HG02870 (cell line): Measurements from ENCODE around the gene MYBBP1A.

Experiments
- ATAC-seq: cut with Tn5 transposase; IDR thresholded peaks from one replicate; pipeline ENCODE4 v1.9.1; 2021; ENCODE audit warnings: mild to moderate bottlenecking, moderate library complexity; ENCODE audit not compliant: unreplicated experiment

The MYBBP1A gene

DNA sequence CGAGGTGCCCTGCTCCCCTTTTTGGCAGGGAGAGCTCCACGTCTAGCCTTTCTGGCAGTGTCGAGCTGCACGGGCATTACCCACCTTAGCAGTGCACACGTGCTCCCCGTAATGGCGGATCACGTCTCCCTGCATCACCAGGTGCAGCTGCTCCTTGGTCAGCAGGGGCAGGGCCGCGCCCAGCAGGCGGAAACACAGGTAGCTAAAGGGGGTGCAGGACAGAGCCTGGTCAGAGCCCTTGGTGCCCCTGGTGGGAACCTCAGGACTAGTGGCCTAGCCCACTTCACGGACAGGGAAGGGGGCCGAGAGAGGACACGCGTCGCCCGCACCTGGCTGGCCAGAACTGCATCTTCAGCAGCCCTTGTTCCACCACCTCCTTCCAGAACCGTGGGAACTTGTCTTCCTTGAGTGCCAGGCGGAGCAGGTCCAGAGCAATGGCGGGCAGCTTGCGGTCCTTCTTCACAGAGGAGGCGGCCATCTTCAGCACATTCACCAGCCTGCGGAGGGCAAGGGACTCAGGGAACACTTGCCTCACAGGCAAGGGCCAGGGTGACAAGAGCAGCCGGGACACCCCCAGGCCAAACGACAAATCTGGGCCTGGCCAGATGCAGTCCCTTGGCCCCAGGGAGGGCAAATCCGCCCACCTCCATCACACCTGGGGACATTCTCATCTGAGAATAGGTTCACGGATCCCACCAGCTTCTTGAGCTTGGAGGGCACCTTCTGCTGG lies 3.2 kb downstream of the MYBBP1A start:
- ATAC-seq: no peak

DNA sequence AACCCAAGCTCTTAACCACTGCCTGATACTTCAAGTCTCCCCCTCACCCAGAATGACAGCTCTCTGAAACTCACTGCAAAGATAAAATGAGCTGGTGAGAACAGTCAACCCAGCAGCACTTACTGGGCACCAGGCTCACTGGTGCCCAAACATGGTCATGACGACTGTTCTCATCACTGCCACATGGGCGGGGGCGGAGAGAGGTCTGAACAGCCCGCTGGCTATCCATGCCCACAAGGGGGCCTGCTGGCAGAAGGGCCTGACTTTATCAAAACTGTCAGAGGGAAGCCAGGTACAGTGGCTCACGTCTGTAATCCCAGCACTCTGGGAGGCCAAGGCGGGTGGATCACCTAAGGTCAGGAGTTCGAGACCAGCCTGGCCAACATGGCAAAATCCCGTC lies 4.0 kb downstream of the MYBBP1A start:
- ATAC-seq: no peak

DNA sequence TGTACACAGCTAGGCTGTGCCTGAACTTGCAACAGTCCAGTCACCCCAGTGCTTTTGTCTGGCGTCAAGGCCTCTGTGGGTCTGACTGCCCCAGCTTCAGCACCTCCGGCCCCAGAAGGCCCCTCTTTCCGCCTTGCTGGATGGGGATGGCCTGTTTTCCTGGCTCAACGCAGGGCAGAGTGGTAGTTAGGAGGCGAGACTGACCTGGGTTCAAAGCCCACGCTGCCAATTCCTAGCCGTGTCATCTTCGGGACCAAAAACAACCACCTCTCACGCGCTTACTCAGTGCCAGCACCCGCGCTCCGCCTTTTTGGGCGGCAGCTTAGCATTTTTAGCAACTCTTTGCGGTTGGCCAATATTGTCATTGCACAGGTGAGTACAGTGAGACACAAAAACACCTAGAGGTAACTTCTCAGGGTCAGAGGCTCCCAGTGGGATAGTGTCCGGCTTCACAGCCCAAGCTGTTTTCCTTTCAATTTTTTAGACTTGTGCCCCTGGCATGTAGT lies 4.6 kb downstream of the MYBBP1A start:
- ATAC-seq: no peak

DNA sequence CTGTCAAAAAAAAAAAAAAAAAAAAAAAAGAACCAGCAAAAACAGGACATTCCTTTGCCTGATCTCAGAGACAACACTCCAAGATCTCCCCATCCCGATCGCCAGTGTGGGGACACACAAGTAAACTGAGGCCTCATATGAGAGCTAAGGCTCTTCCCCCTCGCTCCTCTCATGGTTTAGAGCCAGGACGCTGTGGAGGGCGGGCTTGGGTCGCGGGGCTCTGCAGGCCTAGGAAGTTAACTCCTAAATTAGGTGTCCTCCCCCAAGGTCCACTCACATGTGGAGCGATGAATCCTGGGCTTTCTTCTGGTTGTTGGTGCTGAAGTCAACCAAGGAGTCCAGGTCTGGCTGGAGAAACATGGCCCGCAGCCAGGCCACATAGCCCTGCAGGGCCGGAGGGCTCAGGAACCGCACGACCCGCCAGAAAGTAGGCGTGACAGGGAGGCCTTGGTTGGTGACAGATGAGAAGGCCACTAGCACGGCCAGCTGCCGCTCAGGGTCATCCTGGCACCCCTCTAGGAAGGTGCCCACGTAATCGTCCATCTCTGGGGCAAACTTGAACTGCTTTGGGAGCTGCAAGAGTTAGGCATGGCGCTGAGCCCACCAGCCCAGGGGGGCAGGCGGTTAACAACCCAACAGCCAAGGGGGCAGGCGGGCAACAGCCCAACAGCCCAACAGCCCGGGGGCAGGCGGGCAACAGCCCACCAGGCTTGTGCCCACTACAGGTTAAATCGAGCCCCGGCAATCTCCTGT lies 5.2 kb downstream of the MYBBP1A start:
- no peak for ATAC-seq

DNA sequence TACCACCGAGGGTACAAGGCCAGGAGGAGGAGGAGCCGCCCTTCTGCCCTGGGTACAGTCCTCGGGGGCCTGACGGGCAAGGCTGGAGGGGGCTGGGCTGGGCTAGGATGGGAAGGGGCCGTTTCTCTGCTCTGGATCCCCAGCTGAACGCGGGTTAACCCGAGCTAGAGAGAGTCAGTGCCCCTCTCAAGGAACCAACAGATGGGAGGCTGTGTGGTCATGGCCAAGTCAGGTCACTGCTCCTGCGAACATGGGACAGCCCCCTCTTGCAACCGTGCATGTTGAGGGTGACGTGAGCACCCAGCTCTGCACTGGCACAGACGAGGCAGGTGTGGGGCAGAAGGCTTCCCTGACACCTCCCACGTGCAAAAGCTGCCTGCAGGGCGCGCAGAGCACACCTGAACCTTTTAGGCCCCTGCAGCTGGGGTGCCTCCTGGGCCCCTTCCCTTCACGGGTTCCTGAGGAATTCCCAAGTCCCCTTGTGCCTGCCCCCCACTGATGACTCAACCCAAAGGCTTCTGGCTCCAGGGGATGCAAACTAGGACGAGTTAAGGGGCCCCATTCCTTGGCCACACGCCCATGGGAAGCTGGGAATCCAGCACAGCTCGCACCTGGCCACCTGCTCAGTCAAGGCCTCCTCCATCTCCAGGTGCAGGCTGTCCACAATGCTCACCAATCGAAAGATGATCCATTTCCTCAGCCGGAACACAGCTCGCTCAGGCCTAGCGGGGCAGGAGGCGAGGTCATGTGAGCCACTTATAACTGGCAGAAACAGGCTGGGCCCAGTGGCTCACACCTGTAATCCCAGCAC lies 6.3 kb downstream of the MYBBP1A start:
- no peak for ATAC-seq

DNA sequence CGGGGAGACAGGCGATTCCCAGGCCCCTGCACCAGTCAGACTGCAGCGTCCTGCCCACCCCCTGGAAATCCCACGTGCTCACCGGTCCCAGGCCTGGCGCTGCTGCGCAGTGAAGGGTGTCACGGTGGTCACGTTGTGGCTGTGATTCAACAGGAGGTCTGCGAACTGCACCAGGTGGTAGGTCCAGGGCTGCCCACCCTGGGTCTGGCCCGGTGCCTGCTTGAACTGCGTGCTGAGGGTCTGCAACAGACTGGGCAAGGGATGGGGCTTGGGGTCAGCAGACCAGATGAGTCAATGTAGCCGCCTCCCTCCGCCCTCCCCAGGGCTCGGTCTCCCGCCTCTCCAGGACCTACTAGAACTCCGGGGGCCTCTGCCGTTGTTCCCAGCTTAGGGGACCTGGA lies 7.1 kb downstream of the MYBBP1A start:
- no peak for ATAC-seq

DNA sequence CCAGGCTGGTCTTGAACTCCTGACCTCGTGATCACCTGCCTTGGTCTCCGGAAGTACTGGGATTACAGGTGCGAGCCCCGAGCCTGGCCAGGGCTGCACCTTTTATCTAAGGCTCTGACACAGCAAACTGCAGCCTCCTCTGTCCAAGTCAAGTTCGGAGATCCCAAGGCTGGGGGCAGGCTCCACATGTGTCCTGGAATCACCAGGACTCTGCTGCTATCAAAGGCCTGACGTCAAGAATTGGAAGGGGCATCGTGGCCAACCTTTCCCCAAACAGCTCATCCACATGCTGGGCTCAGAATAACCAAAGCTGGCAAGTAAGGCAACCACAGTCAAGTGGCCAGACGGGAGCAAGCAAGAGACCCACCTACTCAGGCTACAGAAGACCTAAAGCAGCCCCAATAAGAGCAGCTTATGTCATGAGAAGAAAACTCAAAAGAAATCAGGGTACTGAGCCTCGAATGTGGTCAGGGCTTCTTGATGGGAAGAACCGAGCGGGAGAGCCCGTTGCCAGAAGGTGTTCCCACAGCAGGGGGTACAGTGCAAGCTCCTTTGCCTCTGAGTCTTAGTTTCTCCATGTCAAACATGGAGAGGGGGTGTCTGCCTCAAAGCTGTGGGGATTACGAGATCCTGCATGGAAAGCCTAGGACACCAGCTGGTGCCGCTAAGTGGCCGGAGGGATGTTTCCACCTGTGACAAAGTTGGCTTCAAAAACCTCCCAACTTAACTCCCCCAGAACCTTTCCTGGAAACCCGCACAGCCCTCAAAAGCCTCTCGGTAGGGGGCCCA lies 7.9 kb downstream of the MYBBP1A start:
- no peak for ATAC-seq

DNA sequence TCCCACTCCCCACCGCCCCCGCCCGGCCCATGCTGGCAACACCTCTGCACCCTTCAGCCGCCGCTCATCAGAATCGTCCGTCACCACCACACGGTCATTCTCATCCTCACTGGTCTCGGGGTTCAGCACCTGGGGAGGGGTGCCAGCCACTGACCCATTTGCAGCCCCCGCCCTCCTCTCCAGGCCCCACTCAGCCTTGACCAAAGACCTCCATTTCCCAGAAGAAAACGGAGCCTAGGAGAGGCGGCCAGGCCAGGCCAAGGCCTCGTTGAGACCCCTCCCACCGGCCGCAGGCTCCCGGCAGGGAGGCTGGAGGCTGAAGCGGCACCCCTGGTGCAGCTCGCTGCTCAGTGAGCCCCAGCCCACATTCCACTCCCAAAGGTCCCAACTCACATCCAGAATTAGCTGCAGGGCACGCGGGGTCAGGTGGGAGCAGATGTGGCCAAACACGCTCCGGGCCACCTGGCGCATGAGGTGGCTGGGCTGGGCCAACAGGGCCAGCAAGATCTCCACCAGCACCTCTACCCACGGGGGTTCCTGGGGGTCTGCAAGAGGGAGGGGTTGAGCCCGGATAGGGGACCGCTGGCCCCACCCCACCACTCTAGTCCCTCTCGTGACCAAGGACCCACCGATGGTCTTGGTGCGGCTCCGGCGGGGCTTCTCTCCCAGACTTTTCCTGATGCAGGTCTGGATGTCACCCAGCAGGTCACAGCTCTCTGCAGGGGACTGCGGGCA lies 9.8 kb downstream of the MYBBP1A start:
- no peak for ATAC-seq

DNA sequence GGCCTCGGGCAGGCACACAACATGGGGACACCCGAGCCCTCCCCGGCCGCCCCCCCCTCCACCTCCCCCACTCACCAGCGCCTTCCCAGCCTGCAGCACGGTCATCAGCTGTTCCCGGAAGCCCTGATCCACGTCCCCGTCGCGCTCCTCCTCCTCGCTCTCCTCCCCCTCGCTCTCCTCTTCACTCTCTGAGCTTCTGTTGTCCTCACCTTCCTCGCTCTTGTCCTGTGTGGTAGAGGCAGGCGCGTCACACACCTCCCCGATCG lies 10.3 kb downstream of the MYBBP1A start:
- ATAC-seq: no peak

DNA sequence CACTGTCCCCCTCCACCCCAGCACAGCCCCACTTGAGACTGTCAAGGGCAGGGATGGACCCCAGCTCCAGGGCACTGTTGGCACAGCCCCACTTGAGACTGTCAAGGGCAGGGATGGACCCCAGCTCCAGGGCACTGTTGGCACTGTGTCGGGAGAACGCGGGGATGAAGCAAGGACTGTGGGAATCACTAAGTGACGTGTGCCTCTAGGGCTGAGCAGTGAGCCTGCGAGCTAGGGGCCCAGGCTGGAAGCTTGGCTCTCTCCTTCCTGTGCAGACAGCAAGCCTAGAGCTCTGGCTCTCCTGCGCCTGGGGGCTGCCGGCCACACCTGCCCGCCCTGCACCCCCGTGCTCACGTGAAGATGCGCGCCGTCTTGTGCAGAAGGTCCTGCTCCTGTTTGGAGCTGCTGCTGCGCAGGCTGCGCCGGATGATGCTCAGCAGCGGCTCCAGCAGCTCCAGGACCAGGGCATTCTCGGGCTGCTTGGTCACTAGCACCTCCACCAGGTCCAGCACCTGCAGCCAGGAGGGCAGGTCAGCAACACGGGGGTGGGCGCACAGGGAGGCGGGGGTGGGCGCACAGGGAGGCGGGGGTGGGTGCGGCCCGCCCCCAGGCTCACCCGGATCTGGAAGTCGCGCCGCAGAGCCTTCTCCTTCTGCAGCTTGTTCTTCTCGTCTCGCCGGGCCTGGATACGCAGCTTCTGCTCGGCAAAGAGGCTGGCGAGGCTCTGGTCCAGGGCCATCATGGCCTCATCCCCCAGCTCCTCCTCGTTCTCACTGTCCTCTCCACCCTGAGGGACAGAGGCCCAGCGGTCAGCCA lies 10.8 kb downstream of the MYBBP1A start:
- no peak for ATAC-seq

DNA sequence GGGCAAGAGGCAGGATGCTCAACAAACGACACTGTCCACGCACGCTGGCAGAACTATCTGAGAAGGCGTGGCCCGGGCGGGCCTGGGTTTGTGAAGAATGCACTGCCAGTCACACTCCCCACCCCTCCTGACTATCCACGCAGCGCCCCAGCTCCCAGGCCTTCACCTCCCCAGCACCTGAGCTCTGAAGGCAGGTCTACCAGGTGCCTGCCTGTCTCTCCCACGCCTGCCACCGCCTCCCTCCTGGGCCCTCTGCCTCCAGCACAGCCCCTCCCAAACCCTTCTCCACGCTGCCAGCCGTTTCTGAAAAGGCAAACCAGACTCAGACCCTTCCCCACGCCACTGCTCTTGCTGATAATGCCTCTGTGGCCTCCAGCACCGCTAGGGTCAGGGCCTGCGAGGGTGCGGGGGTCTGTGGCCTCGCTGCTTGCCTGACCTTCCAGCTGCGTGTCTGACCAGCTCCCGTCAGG lies 11.6 kb downstream of the MYBBP1A start:
- ATAC-seq: no peak

DNA sequence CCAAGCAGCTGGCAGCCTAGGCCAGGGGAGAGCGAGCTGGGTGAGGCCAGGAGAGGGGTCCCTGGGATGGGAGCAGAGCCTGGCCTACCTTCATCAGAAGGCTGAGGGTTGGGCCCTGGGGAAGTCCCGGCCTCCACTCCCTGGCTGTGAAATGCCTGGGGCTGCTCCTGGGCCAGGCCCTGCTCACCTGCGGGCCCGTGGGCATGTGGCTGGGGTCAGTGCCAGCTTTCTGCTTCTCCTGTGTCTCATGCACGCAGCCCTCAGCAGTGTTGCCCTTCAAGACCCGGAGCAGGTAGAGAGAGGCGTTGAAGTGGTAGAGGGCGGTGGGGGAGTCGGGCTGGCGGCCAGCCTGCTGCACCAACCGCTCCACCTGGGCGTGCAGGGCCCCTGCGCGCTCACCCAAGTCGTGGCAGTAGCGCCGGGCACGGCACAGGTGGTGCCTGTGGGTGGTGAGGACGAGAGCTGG lies 12.4 kb downstream of the MYBBP1A start:
- no peak for ATAC-seq

DNA sequence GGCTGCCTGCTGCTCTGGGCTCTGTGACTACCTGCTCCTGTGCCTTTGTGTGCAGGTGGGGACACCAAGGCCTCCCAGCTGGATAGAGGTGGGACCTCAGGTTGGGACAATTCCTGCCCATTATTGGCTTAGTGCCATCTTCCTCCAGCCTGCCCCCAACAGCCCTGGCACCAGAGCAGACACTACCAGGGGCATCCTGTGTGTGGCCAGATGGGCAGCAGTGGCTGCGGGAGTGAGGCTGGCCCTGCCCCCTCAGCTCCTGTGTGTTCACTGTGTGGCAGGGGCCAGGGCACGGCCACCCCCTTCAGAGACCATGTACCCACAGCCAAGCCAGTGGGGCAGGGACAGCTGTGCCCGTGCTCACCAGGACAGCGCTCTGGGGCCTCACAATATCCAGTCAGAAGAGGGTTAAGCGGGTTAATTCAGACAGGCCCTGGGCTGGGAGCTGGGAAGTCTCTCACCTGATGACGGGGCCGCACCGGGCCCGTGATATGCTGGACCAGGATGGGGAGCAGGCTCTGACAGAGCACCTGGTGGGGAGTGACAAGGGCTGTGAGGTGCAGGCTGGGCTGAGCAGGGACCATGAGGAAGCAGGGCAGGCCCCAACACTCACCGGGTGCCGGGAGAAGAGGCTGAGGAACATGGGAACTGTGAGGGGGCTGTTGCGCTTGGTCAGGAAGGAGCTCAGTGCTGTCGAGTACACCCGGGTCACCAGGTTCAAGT lies 13.0 kb downstream of the MYBBP1A start:
- ATAC-seq: no peak

DNA sequence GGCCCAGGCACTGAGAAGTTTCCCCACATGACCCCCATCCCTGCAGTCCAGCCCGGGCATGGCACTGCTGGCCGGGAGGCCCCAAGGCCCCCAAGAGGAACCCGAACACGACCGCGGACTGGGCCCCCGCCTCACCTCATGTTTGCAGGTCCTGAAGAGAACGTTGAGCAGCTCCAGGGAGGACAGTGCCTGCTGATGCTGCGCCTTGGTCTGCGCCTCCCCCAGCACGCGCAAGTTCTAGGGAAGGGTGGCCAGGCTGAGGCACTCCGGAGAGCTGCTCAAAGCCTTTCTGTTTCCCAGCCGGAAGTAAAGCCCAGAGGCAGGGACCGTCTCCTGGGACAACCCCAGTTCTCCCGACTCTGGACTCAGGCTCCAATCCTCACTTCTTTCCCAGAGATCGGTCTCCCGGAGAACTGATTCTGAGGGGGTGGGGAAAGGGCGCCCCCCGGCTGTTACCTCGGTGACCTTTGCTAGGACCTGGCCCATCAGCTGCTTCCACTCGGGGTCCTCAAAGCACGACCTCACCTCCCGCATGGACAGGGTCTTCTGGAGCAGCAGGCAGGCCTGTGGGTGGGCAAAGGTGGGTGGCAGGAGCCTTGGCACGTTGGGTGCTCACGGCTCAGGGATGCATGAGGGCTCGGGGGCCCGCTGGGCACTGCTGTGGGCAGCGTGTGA lies 13.7 kb downstream of the MYBBP1A start:
- no peak for ATAC-seq

DNA sequence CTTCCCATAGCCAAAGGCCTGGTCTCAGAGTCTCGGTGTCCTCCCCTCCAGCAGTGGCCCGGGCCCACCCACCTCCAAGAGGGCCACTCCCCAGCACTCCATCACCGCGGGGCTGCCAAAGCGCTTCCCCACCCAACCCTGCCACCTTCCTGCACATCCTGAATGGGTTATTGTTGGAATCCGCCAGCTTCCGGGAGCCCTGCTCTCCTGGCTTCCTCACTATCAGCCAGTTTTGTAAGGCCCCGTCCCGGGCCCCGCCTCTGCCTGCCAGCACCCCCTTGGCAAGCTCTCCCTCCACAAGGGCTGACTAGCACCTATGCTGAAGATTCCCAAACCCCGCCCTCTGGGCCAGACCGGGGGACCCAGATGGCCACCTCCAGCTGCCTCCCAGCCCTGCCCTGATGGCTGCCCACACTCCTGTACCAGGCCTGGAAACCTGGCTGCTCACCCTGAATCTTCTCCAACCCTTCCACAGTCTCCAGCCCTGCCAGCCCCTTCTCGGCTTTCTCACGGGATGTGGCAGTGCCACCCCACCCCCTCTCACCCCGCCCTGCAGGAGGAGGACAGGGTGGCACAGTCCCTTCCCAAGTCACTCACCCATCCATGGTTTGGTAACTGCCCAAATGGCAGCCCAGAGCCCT lies 14.4 kb downstream of the MYBBP1A start:
- ATAC-seq: no peak

DNA sequence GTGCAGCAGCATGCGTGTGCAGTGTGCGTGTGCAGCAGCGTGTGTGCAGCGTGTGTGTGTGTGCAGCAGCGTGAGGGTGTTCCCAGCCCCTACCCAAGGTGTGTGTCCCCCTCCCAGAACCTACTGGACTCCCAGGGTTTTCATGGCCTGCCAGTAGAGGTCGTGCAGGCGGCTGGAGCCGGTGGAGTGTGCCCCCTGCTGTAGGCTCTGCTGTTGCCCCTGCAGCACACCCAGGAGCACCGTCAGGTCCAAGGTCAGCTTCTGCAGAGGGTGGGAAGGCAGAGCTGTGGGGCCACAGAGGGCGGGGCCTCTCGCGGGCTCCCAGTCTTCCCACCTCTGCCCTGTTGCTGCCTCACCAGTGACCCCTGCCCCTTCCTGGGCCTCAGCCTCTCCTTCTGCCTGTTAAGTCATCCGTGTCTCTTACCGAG lies 14.9 kb downstream of the MYBBP1A start:
- ATAC-seq: no peak

DNA sequence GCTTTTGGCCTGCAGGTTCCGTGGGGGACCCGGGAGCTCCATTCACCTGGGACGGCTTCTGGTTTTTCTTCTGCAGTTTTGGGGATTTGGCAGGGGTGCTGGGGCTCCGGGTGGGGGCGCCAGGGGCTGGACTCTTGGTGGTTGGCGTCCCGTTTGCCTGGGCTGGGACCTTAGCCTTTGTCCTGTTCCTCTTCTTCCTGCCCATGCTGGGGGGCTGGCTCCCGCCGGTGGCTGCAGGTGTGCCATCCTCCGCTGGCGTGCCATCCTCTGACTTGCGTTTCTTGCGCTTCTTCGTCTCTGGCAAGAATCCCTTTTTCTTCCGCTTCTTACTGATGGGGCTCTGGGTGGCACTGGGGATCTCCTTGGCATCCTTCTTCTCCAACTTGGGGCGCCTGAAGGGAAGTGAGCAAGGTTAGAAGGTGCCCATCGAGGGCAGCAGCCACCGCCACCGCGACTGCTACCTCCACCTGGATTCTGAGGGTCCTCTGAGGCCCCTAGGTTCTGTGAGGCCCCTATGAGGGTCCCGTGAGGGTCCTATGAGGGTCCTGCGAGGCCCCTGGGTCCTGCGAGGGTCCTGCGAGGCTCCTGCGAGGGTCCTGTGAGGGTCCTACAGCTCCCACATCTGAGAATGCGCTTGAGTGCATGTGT lies 15.5 kb downstream of the MYBBP1A start:
- ATAC-seq: no peak
